ENCODE data around the gene VOPP1.

Gene VOPP1

DNA sequence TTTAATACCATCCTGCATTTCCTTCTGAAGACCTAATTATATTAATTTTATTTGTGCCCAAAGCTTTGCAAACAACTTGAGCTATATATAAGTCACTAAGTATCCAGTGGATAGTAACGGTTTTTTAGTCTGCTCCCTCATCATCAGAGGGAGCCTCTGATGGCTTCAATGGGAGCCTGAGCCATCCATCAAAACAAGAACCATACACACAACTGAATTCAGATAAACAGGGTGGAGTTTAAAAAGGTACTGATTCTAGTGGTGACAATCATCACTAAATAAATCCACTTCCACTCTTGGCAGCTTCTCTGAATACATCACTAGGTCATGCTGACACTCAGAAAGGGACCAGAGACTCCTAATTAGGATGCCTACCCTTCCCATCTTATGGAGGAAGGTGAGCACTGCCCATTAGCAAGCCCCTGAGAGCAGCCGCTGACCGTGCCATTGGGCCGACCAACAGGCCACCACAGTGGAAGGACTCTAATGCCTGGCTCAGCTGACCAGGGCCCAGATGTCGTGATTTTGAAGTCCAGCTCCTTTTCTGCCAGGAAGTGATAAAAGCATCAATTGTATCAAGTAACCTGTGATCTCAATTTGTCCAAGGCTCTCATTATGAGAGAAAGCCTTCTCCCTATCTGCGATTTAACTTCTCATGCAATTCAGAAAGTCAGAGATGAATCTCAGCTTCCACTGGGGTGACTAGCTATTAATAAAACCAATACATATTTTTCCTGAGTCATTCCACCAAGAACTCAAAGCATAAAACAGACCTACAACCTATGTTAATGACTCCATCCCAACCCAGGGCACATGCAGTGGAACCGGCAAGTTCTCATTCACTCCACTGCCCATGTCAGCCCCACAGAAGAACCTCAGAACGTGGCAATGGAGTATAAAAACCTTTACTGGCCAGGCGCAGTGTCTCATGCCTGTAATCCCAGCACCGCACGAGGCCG, 13.1 kb downstream of the VOPP1 start:
- no peak for DNase-seq (ENCODE audit: low read depth)
- no peak overlapping the region for H3K4me3 ChIP-seq (ENCODE audit: low read depth, low read length)

DNA sequence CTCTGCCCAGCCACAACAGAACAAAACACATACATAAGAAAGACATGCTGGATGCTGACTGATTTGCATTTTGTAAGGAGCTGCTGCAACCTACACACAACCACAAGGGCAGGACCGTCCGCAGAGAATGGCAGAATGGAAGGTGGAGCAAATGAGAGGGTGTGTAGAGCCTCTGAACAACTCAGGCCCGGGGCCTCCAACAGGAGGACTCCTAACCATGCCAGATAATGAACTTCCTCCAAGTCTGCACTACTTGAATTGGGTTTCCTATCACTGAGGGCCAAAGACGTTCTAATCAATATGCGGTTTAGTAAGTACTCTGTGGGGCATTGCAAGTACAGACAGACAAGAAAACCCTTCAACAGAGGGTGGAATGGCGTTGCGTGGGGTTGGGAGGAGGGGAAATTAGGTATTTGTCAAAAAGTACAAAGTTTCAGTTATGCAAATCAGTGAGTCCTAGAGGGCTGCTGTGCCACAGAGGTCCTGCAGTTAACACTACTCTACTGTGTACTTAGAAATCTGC, 14.6 kb downstream of the VOPP1 start:
- DNase-seq (ENCODE audit: low read depth), result no peak
- H3K4me3 ChIP-seq (ENCODE audit: low read depth, low read length), result no peak overlapping the region

DNA sequence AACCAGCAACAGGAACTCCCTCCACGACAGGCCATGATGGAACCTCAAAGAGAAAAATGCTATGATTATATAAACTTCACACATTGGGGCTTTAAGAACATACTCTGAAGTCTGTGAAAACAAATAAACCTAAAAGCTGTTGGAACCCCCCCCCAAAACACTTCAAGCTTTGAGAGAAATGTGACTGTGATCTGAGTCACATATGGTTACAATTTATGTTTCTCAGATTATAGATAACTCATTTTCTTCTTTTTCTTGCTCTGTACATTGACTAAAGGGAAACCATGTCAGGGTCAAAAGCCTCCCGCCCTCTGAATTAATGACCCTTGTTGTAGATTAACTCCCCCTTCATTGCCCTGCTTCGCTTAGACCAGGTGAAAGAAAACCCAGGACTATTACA, 15.8 kb downstream of the VOPP1 start:
- no peak overlapping the region for H3K4me3 ChIP-seq (ENCODE audit: low read depth, low read length)

DNA sequence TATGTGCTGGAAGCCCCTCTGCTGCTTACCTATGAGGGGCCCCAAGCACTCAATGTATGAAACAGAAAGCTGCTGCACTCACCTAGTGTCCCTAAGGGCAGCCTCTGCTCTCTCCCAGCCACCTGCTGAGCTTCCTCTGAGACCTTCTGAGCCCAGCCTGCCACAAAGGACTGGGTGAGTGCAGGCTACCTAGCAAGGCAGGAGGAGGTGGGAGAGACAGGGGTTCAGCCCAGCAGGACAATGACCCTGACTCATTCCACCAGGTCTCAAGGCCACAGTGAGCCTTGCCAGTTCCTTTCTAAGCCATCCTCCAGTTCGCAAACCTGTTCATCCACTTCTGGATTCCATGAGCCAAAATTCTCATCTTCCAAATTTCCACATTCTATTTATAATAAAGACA, 16.3 kb downstream of the VOPP1 start:
- H3K4me3 ChIP-seq (ENCODE audit: low read depth, low read length), result no peak overlapping the region
- DNase-seq (ENCODE audit: low read depth), result no peak

More for the DNA sequence above, 15.8 kb downstream of the VOPP1 start:
- DNase-seq (ENCODE audit: low read depth), result no peak

DNA sequence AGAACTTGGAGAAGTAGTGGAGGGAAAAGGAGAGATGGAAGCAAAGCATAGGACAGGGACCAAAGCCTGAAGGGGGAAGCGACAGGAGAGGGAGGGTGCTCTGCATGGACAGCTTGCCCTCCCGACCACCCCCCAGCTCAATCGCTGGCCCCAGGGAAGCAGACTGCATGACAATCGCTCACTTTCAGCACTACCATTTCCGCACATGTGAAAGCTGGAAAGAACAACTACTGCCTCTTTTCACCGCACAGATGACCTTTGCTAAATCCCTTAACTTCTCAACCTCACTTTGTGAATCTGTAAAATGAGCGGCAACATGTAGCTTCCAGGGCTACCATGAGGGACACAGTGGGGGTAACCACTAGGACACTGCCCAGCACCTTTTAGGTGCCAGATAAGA, 17.1 kb downstream of the VOPP1 start:
- no peak overlapping the region for H3K4me3 ChIP-seq (ENCODE audit: low read depth, low read length)

DNA sequence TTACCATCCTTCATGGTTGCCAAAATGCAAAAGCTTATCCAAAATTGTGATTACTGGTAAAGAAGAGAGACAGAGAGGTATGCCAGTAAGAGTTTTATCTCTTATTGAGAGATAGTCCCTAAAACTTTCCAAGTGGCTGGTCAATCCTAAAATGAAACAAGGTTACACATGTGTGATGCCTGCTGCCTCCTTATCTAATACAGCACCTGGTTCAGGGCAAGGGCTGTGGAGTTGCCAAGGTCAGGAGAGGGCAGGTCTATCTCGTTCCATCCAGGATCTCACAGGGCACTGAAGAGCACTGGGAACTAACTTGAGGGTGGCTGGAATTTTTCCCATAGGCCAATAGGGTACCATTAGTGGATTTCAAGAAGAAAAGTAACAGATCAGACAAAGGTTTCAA, 18.3 kb downstream of the VOPP1 start:
- no peak for DNase-seq (ENCODE audit: low read depth)
- no peak overlapping the region for H3K4me3 ChIP-seq (ENCODE audit: low read depth, low read length)

More for the DNA sequence above, 17.1 kb downstream of the VOPP1 start:
- DNase-seq (ENCODE audit: low read depth), result no peak

DNA sequence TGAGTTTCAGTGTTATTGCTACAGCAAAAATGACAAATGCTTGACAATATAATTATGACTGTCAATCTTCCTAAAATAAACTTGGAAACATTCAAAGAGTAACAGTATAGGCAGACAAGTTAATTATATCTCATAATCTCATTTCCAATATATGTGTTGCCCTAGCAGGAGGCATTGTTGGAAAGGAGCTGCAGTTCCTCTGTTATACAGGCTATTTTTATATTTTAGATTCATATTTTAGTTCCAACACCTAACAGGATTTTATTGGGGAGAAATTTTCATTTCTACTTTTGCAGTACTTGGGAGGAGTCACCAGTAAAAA, 19.3 kb downstream of the VOPP1 start:
- no peak for DNase-seq (ENCODE audit: low read depth)
- H3K4me3 ChIP-seq (ENCODE audit: low read depth, low read length), result no peak overlapping the region

DNA sequence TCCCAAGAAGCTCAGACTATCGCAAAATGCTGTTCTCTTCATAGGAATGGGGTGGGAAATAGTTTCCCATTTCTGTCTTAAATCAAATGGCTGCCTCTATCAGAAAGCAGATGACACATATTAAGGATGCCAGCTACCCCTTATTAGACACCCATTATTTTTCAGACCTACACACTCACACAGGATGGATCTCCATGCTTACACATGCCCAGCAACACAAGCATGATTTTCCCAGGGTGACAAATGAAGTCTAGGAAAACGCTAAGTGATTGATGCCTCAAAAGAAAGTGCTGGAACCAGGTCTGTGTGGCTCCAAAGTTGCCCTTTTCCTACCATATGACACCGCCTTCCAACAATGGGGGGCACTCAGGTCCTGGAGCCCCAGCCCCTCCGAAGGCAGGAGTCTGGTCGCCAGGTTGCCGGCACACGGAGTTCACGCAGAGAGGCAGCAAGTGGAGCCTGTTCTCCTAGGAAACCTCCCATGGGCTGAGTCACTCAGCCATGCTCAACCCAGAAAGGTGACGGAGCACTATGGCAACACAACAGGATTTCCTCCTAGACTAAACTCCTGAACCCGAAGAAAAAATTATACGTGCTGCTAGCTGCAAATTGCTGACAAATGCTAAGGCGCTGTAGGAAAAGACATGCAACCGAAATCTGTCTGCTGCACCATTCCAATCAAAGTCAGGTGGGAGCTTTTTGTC, 19.8 kb downstream of the VOPP1 start:
- DNase-seq (ENCODE audit: low read depth), result peak; percentile 49
- no peak overlapping the region for H3K4me3 ChIP-seq (ENCODE audit: low read depth, low read length)

DNA sequence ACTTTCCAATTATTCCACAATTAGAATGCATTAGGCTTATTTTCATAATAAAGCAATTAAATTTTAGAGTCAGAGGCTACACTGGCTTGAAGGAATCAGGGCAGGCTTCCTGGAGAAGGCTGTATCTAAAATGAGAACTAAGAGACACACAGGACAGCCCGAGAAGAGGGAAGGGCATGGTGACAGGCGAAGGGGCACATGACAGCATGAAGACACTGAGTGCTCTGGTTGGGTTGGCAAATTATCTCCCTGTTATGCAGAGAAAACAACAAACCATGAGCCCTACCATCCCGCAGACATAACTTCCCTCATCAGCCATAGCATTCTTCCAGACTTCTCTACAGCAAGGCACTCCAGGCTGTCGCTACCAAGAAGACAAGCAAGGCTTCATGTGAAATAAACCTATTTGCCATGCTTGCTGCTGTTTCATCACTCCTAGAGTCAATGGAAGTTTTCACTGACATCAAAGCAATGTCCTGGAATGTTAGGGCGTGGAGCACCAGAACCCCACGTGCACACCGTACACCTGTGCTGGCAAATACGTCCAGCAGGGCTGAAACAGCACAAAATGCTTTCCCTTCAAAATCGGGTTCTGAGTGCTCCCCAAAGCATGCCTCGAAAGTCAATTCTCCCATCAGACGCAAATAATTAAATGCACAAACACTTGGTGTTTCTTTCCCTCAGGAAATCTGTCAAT, 21.3 kb downstream of the VOPP1 start:
- no peak for DNase-seq (ENCODE audit: low read depth)
- no peak overlapping the region for H3K4me3 ChIP-seq (ENCODE audit: low read depth, low read length)

DNA sequence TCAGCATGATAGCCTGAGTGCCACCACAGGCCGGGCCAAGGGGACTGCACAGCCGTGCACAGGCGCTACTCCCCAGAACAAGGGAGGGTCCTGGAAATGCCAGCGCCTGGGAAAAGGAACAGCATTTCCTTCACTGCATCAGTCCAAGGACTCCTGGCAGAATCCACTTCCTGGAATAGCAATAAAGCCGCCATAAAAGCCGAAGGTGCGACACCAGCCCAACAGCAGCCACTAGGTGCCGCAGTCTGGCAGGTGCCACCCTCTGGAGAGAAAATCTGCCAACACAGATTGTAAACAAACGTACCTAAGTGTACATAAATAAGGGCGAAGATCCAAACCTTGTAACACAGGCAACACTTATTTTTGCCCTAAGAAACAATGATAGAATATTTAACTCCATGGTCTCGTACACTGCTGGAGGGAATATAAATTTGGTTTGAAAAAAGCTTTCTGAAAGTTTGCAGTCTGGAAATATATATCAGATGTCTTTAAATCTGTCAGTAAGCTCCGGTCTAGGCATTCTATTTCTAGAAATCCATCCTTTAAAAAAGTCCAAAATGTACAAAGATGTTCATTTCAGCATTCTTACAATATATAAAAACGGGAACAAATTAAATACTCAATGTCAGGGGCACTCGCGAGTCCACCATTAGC, 22.2 kb downstream of the VOPP1 start:
- no peak overlapping the region for H3K4me3 ChIP-seq (ENCODE audit: low read depth, low read length)
- no peak for DNase-seq (ENCODE audit: low read depth)

DNA sequence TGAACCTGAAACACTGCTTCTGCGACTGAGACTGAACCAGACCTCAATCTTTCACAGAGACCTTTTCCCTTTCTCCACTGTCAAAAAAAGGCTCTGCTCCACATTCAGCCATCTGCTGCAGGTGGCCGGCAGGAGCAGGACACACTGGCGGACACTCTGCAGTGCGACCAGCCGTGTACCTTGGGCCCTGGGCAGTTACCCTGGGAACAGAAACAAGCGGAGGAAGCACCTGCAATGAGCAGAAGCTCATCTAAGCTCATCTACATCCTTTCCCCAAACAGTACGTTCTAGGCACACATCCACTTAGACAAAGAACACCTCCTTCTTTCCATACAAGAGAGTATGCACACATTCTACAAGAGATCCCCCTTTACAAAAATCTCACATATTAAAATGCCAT, 22.8 kb downstream of the VOPP1 start:
- H3K4me3 ChIP-seq (ENCODE audit: low read depth, low read length), result no peak overlapping the region
- DNase-seq (ENCODE audit: low read depth), result no peak

DNA sequence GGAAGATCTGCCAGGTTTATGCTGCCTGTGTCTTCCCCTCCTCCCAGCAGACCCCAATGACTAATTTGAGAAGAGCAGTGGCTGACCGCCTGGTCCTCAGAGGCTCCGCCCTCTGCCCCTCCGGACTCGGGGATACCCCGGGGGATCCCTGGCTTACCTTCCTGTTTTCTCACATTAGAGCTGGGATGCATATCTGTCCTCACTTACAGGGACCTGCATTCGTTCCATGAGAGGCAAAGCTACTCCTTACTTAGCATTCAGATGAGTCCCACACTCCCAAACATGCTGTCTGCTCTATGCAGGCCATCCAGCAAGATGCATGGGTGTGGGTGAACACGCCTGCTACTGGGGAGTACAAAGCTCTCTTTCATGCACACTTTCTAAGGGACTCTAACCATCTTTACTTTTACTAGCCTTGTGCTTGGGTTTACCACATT, 24.0 kb downstream of the VOPP1 start:
- DNase-seq (ENCODE audit: low read depth), result no peak
- no peak overlapping the region for H3K4me3 ChIP-seq (ENCODE audit: low read depth, low read length)

DNA sequence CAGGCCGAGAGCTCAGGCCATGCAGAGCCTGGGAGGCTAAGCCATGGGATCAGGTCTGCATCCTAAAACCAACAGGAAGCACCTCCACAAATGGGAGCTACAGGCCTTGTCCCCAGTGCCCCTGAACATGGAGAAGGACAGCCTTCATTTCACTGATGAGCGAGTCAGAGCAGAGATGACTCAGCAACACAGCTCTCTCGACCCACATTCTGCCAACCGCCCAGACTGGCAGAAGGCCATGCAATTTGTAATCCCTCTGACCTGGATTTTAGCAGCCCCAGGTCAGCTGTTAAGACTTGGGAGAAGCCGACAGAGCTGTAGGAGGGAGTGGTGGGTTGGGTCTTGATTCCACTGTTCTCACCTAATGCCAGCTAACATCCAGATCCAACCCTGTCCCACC, 25.5 kb downstream of the VOPP1 start:
- H3K4me3 ChIP-seq (ENCODE audit: low read depth, low read length), result no peak overlapping the region
- DNase-seq (ENCODE audit: low read depth), result peak; percentile 69

DNA sequence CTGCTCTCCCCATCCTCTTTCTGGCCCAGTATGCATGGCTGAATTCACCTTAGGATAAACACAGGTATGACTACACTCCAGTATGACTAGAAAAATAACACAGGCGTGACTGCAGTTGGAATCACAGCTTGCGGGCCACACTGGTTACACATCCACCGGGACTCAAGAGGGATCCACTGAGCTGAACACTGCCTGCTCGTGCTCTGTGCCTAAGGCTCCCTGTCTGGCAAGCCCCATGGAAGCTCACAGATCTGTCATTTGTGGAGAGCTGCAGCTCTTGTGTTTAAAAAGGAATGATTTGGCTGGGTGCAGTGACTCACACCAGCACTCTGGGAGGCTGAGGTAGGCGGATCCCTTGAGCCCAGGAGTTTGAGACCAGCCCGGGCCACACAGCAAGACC, 26.8 kb downstream of the VOPP1 start:
- H3K4me3 ChIP-seq (ENCODE audit: low read depth, low read length), result no peak overlapping the region
- DNase-seq (ENCODE audit: low read depth), result peak; percentile 24

DNA sequence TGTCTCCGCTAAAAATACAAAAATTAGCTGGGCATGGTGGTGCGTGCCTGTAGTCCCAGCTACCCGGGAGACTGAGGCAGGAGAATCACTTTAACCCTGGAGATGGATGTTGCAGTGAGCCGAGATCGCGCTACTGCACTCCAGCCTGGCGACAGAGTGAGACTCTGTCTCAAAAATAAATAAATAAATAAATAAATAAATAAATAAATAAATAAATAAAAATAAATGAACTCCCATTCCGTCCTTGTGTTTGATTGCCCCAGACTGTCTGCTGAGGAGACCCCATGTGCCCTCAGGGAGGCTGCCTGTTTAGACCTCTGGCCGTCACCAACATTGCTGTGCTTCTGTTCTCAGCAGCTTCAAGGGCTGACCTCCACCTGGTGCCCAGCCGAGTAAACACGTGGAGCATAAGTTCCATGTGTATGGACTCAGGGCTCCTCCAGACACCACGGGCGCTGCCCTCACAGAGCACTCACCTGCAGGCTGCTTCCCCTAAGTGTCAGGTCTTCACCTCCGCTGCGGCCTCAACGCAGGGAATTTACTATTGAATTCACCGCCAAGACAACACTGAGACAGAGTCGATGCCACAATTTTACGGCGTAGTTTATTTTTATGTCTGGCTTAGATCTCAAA, 32.0 kb downstream of the VOPP1 start:
- DNase-seq (ENCODE audit: low read depth), result no peak

DNA sequence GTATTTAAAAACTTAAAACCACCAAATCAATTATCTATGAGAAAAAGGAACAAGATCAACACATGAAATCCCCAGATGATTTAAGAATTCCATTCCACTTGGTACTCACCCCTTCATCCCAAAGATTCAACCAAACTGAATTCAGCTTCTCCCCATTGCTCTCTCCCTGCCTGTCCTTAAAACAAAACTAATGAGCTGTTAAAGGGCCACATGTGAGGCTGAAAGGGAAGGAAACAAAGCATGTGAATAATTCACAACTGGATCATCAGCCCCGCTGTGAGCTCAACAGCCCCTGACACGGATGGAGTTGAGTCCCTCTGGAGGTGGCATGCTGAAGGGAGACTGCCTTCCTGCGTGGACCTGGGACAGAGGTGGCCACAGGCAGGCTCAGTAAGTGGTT, 32.9 kb downstream of the VOPP1 start:
- no peak for DNase-seq (ENCODE audit: low read depth)
- H3K4me3 ChIP-seq (ENCODE audit: low read depth, low read length), result no peak overlapping the region

More for the DNA sequence above, 32.0 kb downstream of the VOPP1 start:
- H3K4me3 ChIP-seq (ENCODE audit: low read depth, low read length), result no peak overlapping the region

DNA sequence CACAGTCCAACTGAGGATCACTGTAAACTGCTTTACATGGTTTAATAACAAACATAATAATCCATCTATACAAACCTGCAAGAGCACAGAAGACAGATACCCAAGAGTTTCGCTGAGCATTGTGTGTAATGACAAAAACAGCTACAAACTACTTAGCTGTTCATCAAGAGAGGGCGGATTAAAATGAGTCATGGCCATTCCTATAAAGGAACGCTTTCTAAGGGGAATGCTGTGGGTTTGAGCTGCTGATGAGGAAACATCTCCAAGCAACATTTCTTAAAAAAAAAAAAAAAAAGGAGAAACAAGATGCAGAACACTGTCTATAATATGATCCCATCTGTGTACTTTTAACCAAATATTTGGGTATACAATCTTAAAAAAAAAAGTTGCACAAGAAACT, 33.8 kb downstream of the VOPP1 start:
- peak; percentile 82 for DNase-seq (ENCODE audit: low read depth)
- H3K4me3 ChIP-seq (ENCODE audit: low read depth, low read length), result no peak overlapping the region

DNA sequence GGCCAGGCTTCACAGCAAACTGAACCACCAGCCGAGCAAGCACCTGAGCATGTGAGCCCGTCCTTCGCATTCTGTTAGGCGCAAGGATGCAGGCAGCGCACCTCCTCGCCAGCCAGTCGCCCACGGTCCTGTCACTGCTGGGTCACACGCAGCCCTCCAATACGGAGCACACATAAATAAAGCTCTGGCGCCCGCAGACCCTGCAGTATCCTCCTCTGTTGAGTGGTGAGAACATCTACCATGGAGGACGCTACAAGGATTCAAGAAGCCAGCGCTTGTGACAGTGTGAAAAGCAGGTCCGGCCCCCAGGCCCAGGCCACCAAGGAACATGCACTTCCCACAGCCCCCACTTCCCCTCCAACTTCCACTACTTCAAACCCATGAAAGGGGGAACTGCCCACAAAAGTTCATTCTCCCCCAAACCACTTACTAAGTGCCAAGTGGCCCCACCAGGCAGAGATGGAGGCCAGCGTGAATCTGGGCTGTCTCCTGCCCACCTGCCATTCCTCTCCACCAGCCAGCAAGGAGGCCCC, 34.8 kb downstream of the VOPP1 start:
- H3K4me3 ChIP-seq (ENCODE audit: low read depth, low read length), result no peak overlapping the region
- no peak for DNase-seq (ENCODE audit: low read depth)

All from skeletal muscle cell (primary cell).